Lower leg skin (tissue), 4 donors: ENCODE measurements around the gene PSPH. TPM values are rescaled to one million over a fixed set of nuclear protein-coding genes. Genes with fewer than 3 reads are reported as not detected.

ENCODE experiments used
- DNase-seq, 2 donors: peaks; one replicate each; pipeline ENCODE4 v3.0.0-alpha.2; 2019; ENCODE audit warnings: low spot score in 2 of 2
- H3K4me3 ChIP-seq: fragments of 200-600 bp; sonication (generic); 2 replicates; pipeline ENCODE4 v1.5.1; 2017; ENCODE audit warnings: mild to moderate bottlenecking, low read depth; ENCODE audit not compliant: poor library complexity, severe bottlenecking
- POLR2A ChIP-seq, 2 donors: fragments of 450-650 bp; IDR thresholded peaks; one replicate each; pipeline ENCODE4 v1.6.1; 2016 to 2017; ENCODE audit warnings: antibody characterized with exemption in 2 of 2, mild to moderate bottlenecking in 1 of 2, moderate library complexity in 1 of 2
- WGBS, 2 donors: methylation state at CpG; one replicate each; pipeline ENCODE4 v1.1.5; 2018; 5-methylcytosine and 5-hydroxymethylcytosine counted together
- intact Hi-C: fragments of 100-400 bp; cut with DNase I; formaldehyde crosslinking; loops from one replicate; pipeline ENCODE4 v1.15.0; 2023; ENCODE audit warnings: low total_unique reads
- total RNA-seq, 4 donors: library from RNA; depleted of rRNA; stranded (reverse); fragments of >200 nt; gene quantifications; one replicate each; pipeline ENCODE4 v1.1.0, GENCODE V29; 2016
- TF ChIP-seq, protein P1 (sequence below), 3 donors: fragments of 450-650 bp; IDR thresholded peaks; one replicate each; pipeline ENCODE4 v1.5.1; 2016; ENCODE audit warnings: antibody characterized with exemption in 3 of 3, mild to moderate bottlenecking in 3 of 3, moderate library complexity in 2 of 3

The PSPH gene
- total RNA-seq, 4 donors from 2014 or later: 7.4 to 13.1 (median 9.8) TPM

DNA sequence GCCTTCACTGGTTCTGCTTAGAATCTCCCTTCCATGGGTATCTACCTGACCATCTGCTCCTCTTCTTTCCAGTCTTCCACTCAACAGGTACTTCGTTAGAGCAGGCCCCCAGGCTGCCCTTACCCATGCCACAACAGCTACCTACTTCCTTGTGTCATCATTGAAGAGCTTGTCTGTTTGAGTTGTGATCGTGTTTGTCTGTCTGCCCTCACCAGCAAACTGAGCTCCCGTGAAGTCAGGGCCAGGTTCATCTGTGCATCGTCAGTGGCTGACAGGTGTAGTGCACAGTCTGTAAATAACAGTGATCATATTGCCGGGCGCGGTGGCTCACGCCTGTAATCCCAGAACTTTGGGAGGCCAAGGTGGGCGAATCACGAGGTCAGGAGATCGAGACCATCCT, 81.9 kb downstream of the PSPH start:
- WGBS, 2 donors: 93% methylated on average over 11 of the region's 11 CpGs
- peak in 1 of 2 donors; percentile 76 for DNase-seq

DNA sequence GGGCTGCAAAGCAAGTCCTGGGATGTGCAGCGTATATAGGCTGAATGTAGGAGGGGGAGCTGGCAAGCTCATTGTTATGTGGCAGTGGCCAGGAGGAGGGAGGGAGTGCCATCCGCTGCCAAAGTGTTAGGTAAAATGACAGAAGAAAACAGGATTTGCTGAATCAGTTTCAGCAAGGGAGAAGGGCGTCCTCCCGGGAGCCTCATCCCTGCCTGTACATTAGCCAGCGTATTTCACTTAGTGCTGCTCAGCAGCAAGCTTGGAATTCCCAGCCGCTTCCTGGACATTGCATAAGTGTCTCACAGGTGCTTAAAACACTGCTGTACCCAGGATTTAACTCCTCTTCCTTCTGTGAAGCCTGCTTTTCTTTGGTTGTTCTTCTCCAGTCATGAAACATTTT, 84.4 kb downstream of the PSPH start:
- no peak overlapping the region for H3K4me3 ChIP-seq
- DNase-seq: no peak
- intact Hi-C loops: no loop called here
- no peak for TF ChIP-seq POLR2A (IDR thresholded peaks at IDR 0.05)
- TF ChIP-seq, protein P1, sequence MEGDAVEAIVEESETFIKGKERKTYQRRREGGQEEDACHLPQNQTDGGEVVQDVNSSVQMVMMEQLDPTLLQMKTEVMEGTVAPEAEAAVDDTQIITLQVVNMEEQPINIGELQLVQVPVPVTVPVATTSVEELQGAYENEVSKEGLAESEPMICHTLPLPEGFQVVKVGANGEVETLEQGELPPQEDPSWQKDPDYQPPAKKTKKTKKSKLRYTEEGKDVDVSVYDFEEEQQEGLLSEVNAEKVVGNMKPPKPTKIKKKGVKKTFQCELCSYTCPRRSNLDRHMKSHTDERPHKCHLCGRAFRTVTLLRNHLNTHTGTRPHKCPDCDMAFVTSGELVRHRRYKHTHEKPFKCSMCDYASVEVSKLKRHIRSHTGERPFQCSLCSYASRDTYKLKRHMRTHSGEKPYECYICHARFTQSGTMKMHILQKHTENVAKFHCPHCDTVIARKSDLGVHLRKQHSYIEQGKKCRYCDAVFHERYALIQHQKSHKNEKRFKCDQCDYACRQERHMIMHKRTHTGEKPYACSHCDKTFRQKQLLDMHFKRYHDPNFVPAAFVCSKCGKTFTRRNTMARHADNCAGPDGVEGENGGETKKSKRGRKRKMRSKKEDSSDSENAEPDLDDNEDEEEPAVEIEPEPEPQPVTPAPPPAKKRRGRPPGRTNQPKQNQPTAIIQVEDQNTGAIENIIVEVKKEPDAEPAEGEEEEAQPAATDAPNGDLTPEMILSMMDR (IDR thresholded peaks at IDR 0.05): no peak
- WGBS, 2 donors: 62 to 80% methylated on average over 6 of the region's 6 CpGs

More for the DNA sequence above, 81.9 kb downstream of the PSPH start:
- TF ChIP-seq POLR2A (IDR thresholded peaks at IDR 0.05): no peak
- TF ChIP-seq, protein P1 (IDR thresholded peaks at IDR 0.05): no peak
- H3K4me3 ChIP-seq: no peak overlapping the region
- intact Hi-C loops: no loop called here

DNA sequence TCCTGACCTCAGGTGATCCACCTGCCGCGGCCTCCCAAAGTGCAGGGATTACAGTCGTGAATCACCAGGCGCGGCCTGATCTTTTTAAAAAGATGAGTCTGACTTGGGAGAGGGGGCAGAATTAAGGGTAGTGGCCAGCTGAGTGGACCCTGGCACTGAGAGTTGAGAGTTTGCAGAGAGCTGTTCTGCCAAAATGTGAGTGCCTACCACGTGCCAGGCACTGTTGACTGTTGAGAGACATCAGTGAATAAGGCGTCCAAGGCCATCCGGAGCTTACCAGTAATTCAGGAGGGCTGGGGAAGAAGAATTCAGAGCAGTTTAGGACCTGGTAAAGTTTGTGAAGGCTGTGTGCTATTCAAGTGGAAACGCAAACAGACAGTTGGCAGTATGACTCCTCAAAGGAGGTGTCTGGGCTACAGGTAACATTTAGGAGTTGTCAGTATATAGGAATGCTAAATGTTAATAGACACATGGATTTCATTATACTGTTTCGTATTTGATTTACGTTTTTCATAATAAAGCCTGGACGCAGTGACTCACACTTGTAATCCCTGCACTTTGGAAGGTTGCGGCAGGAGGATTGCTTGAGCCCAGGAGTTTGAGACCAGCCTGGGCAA, 85.3 kb downstream of the PSPH start:
- WGBS, 2 donors: 48 to 58% methylated on average over 13 of the region's 13 CpGs
- no peak overlapping the region for H3K4me3 ChIP-seq
- intact Hi-C loops: no loop called here
- DNase-seq: no peak
- no peak for TF ChIP-seq POLR2A (IDR thresholded peaks at IDR 0.05)
- TF ChIP-seq, protein P1 (IDR thresholded peaks at IDR 0.05): no peak

DNA sequence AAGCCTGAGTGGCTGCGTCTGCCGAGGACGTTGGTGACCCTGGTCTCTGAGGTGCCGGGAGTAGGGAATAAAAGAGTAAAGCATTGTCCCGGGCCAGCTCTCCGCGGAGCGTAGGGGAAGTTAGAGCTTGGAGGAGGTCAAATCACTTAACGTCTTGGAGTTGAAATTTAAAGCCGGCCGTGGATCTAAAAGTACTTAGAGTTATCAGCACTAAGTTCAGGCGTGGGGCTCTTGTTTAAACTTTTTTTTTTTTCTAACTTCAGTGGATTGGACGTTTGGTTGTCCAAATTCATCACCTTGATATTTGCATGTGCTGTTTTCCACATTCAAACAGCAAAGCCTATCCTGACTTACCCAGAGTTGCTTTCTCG, 86.2 kb downstream of the PSPH start:
- intact Hi-C loops: no loop called here

DNA sequence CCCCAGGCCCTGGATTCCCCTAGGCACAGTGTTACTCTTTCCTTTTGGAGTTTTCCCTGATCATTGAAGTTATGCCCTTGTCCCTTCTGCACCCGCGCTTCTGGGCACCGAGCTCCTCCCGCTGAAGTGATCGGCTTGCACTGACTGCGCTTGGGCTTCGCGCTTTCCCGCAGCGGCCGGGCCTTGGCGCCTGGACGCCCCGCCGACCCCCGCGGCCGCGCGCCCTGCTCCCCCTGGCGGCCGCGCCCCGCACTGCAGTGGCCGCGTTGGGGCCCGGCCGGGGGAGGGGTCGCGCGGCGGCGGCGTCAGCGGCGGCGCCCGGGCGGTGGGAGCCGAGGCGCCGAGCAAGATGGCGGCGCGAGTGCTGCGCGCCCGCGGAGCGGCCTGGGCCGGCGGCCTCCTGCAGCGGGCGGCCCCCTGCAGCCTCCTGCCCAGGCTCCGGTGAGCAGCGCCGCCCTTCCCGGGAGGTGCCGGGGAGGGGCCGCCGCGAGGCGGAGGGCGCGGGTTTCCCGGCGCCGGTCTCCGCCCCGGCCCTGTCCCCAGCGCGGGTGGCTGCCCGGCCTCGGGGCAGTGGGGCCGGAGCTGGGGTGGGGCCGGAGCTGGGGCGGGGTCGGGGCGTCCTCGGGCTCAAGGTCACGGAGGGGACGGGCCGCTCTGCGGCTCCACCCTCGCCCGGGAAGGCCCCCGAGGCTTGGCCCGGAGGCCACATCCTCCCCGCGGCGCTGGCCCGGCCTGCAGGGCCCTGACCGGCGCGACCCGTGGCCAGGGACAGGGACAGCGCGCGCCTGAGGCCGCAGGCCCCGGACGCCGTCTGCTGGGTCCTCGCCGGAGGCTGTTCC, 86.8 kb downstream of the PSPH start, which contains the start of gene NIPSNAP2:
Gene NIPSNAP2 (plus strand): TSS at position 325 of the 839 bp plus-strand sequence. CDS start 25 bp downstream, at position 350.
- WGBS, 2 donors: 0% methylated on average over 16 to 30 of the region's 105 CpGs
- TF ChIP-seq, protein P1 (IDR thresholded peaks at IDR 0.05): no peak
- TF ChIP-seq POLR2A (IDR thresholded peaks at IDR 0.05): no peak
- DNase-seq: peak; percentile 48 to 94
- intact Hi-C loops: no loop called here
- H3K4me3 ChIP-seq: peak within 1 kb of the TSS; percentile 44

More for the DNA sequence above, 86.2 kb downstream of the PSPH start:
- TF ChIP-seq, protein P1 (IDR thresholded peaks at IDR 0.05): no peak
- no peak for TF ChIP-seq POLR2A (IDR thresholded peaks at IDR 0.05)
- 3% methylated on average over 14 of the region's 14 CpGs for WGBS, 2 donors
- DNase-seq: no peak
- H3K4me3 ChIP-seq: peak overlapping the region; percentile 44
